ENCODE data around the gene PRDM15.

Gene PRDM15

DNA sequence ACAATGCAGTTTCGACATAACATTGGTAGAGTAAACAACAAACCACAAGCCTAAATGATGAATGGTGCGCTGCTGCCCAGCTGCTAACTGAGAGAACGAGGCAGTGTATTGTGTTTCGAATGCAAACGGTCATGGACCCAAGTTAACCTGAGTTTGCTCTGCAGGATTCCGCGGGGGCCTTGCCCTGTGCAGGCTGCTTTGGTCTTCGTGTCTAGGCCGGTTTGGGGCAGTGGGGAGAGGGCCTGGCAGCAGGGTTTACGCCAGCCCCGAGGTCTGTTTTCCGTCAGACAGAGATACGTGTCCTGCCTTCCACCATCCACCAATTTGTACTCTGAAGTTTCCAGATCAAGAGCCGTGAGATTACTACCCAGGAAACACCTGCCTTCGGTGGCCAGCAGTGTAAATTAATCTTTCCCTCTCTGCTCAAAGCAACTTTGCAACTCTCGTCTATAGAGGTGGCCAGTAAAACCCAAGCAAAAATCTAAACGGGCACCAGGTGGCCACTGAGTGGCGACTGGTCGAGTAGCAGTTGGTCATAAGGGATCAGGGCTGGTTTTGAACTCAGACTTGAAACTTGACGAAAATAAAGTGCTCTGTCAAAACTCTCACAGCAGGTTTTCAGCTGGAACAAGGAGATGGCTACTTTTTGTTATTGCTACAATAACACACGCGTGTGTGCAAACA is 6.3 kb upstream of the PRDM15 start:
- peak; percentile 9 to 55 (median 48) for DNase-seq

DNA sequence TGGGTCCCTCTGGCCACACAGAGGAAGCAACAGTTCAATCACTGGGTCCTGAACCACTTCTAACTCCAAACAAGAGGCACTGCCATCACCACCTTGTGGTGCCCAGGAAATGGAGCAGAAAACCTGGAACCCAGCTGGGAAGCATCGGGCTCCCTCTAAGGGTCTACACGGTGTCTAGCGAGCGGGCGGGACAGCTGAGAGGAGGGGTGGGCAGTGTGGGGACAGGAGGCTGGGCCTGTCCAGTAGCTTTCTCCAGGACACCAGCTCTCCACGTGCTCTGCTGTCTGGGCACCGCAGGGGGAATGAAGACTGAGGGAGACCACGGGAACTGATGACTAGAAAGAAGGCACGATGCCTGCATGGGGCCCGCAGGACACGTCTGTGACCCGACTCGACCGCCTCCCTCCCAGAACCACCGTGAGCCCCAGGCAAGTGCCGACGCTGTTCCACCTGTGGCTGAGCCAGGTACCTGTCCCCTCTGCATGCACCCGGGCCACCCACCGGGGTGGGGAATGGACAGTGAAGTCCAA is 5.4 kb upstream of the PRDM15 start:
- no peak for DNase-seq

DNA sequence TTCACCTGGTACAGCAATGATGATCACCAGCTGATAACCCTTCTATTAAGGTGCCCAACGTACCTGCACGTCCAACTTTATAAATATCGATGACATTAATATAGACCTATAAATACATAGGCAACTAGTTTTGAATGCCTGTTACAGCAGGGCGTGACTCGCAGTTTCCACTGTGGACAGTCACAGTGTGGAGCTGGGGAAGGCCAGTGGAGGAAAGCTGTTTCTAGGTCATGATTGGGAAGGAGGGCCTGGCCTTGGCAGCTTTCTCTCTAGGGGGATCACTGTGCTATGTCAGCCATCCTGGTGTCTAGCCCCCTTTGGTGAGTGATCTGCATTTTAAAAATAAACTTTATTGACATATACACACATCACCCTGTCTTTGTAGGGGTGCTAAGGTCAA is 4.4 kb upstream of the PRDM15 start:
- DNase-seq, result no peak

DNA sequence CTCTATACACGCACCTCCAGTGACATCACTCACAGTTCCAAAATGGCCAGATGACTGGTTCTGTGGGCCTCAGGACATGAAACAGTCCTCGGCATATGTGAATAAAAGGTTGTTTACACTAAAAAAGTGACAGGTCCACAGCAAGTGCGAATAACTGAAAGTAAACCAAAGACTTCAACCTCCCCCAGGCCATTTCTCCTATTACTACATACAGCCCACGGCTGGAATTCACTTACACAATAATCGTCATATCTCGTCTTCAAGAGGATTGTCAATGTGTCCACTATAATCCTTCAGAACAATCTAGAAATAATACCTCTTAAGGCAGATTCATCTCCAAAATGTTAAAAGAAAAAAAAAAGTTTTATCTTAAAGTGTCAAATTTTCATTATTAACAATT is 1.9 kb upstream of the PRDM15 start:
- DNase-seq, result no peak

DNA sequence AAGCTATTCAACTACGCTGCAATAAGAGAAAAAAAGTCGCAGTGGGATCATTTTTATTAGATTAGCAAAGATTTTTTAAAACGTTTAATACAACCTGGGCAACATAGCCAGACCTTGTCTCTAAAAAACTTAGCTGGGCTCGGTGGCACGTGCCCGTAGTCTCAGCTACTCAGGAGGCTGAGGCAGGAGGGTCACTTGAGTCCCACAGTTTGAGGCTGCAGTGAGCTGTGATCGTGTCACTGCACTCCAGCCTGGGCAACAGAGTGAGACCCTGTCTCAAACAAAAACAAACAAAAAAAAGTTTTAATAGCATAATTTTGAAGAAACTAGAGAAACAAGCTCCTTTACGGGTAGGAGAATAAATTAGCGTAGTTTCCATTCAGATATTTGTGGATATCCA is 1.0 kb upstream of the PRDM15 start:
- no peak for DNase-seq

DNA sequence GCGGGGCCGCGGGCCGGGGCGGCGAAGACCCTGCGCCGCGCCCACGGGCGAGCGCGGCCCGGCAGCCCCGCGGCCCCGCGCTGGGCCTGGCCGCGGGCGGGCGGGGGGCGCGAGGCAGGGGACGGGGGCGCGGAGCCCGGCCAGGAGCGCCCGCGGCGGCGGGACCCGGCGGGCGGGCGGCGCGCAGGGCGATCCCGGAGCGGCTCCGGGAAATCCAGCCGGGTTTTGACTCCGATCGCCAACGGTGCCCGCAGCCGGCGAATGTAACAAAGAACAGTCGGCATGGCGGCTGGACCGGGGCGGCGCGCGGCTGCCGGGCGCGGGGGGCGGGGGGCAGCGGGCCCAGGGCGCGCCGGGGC is 334 bp downstream of the PRDM15 start:
- peak; percentile 81 to 93 (median 88) for DNase-seq

DNA sequence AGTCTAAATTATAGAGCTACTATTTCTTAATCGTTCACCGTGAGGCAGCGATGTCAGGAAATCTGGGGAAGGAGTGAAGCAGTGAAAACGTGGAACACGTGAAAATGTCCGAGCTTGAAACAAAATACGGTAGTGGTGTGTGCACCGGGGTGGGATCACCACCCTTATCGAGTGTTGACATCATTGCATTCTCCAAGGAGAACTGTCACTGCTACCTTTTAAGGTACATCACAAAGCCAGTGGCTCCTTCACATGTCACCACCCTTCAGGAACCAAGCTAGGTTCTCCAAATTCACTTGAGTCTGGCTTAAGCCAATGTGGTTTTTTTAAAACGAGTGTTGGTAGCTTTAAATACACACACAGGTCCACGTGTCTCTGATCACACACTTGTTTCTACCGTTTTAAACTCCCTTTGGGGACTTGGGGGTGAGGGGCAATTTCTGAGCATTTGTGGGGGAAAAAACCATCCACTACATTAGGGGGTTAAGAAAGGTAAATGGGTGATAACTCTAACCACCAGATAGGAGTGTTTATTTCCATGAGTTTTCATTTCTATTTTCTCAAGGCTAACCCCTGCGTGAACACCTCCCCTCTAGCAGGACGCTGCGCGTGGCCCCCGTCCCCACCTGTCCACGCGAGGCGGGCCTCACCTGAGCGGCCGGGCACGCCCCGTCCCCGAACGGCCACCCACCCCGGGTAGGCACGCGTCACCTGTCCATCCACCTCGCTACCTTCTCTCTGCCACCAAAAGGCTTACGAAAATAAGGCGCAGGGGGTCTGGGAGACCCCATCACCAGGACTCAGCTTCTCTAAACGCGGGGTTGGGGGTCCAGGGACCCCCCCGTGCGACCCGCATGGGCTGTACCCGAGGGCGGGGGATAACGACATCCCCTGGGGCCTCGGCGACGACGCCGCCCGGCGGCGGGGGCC is 978 bp downstream of the PRDM15 start:
- peak; percentile 57 to 72 (median 71) for DNase-seq

DNA sequence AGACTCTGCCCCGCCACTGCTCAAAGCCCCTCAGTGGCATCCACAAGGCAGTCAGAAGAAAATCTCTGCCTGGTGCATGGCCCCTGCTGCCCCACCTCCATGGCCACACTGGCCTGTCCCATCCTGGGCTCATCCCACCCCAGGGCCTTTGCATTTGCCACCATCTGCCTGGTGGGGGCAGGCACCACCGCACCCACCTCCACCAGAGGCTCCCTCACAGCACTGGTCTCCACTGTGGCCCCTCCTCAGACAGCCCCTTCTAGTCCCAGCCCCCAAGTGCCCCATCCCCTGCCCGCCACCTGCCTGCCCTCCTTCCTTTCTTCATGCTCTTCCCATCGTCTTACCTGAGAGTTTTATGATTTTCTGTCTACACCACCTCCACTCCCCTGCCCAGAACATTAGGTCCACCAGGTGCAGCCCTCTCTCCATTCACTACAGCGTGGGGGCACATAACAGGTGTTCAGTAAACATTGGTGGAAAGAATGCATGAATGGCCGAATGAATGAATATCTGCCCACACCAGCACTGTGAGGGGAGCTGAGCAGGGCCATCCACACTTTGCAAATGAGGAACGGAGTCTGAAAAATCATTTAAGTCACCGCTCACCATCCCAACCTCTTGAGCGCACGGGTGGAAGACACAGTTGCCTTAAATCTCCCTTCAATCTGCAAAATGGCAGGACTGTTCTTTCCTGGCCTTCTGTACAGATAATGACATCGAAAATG is 2.1 kb downstream of the PRDM15 start:
- no peak for DNase-seq

DNA sequence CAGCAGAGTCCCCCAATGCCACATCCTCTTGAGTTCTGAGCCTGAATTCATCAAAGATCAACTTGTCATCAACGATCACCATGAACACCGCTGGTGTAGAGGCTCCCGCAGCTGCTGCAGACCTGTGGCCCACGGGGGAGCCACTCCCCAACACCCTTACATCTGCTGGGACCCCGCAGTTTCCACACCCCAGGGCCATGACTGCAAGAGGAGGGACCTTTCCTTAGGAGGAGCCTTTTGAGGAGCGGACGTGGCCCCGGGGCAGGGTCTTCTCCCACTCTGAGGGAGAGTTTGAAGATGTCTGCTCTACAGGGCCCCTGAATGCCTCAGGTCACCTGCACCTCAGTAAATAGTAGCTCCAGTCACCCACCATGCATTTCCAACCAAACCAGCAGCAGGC is 2.7 kb downstream of the PRDM15 start:
- DNase-seq, result no peak

DNA sequence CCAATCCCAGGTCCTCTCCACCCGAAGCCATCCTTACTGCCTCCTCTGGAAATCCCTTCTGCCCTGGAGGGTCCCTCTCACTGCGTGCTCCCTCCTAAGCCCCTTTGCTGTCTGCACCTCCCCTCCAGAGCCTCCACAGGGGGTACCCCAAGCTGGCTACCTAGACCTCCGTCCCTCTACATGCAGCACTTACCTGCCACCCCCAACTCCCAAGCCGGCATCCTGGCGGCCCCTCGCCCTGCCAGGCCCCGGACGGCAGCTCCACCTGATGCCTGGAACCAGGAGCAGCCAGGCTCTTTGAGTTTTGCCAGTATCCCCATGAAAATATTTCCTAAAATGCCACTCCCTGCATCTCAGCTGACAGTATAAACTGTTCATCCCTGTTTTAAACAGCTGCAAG is 4.1 kb downstream of the PRDM15 start:
- DNase-seq, result no peak

DNA sequence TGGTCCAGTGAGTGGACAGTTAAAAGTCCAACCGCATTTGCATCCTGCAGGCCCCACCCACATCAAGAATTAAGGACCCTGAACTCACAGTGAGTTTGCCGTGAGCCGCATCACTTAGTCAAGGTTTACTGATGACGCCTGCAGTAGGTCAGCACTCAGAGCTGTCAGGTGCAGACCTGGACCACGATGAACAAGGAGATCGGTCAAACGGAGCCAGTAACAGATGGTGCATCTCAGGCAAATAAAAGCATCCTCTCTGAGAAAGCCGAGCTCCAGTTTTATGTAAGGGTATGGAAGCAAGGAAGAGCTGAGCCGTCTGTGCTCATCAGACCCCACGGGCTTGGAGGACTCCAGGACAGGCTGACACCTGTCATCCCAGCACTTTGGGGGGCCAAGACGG is 4.5 kb downstream of the PRDM15 start:
- no peak for DNase-seq

DNA sequence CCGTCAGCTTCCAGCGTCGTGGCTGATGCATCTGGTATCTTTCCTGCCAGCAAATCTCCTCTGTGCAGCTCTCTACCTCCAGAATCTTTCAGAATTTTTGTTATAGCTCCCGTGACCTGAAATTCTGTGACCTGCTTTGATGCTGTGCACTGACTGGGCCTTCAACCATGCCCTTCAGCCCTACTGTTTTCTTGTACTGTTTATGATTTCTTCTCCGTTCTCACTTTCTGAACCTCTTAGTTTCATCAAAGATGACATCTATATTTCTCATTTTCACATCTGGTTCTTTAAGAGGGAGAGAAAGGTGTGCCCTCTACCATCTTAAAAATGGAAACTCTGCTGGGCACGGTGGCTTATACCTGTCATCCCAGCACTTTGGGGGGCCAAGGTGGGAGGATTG is 5.7 kb downstream of the PRDM15 start:
- DNase-seq, result no peak

DNA sequence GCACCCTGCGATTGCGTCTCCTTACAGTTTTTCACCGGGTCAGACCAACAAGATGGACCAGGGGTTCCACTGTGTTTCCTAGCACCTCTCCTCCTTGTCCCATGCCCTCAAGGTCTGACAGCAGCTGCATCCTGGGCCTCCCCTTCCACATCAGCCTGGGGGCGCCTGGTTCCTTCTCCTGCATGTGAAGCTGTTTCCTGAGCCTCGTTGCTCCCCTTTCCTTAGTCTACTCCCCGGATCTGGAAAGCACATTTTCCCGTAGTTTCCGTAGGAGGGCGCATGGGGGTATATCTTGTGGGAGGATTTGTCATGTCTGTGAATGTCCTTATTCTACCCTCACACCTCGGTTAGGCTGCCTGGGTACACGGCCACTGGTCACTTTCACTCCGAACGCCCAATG is 6.1 kb downstream of the PRDM15 start:
- DNase-seq, result no peak

DNA sequence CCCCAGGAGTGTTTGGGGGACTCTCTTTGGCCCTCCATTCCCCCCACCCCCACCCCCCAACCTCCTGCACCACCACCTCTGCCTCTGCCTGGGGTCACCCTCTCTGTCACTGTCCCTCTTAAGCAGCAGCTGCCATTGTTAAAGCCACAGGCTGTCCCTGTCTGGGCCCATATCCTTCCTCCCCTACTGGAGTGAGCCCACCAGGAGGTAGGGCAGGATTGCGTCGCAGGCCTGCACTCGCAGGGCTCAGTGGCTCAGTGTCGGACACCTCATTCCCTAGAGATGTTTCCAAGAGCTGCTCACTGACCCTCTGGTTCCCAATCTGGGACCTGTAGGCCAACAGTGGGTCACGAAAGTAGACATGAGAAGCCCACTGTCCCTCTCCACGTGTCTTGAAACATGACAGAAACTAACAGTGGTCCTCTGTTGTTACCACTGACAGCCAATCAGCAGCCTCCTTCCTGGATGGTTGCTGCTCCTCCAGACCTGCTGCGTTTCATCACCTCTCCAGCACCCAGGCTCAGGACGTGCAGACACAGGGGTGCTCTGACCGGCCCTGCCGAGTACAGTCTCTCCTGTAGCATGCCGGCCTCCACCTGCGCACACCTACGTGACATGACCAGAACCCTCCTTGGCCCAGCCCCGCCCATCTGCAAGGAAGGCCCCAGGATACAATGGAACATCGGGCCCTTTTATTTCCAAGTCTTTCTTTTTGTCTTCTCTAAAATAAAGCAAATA is 7.7 kb downstream of the PRDM15 start:
- DNase-seq, result no peak

DNA sequence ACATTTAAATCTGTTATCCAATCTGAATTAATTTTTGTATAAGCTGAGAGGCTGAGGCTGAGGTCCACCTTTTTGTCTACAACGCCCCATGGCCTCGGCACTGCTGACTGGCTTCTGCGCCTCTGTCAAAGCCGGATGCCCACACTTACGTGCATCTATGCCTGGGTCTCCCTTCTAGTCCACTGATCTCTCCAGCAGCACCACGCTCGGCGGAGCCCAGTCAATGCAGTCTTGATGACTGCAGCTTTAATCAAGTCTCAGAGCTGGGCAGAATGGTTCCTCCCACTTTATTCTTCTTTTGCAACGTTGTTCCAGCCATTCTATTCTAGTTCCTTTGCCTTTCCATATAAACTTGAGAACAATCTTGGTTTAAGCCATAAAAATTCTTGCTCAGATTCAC is 9.4 kb downstream of the PRDM15 start:
- DNase-seq, result no peak

DNA sequence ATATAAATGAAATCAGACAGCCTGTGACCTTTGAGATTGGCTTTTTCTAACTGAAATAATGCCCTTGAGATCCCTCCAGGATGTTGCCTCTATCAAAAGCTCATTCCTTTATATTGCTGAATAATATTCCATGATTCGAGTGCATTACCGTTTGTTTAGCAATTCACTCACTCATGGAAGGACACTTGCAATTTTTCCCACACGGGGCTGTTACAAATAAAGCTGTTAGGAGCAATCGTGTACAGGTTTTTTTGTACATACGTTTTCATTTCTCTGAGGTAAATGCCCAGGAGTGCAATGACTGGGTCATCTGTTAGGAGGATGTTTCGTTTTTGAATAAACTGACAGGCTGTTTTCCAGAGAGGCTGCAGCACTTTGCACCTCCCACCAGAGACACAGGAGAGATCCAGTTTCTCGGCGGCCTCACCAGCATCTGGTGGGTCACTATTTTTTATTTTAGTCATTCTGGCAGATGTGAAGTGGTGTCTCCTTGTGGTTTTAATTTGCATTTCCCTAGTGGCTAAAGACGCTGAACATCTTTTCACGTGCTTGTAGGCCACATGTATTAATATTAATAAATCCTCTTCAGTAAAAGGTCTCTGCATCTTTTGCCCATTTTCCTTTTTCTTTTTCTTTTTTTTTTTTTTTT is 11.0 kb downstream of the PRDM15 start:
- peak in 1 of 3 experiments; percentile 63 for DNase-seq

DNA sequence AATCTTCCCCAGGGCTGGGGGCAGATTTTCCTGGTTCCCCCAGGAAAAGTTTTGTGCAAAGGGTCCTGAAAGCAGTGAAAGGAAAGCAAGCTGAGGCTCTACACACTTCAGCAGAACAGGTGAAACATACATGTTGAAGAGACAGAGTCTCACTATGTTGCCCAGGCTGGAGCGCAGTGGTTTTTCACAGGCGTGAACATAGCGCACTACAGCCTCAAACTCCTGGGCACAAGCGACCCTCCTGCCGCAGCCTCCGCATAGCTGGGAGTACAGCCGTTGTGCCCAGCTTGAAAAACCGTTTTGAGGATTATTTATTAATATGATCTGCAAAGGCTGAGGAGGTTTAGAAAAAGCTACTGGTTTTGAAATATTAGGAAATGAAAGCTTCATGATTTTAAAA is 11.8 kb downstream of the PRDM15 start:
- DNase-seq, result no peak

DNA sequence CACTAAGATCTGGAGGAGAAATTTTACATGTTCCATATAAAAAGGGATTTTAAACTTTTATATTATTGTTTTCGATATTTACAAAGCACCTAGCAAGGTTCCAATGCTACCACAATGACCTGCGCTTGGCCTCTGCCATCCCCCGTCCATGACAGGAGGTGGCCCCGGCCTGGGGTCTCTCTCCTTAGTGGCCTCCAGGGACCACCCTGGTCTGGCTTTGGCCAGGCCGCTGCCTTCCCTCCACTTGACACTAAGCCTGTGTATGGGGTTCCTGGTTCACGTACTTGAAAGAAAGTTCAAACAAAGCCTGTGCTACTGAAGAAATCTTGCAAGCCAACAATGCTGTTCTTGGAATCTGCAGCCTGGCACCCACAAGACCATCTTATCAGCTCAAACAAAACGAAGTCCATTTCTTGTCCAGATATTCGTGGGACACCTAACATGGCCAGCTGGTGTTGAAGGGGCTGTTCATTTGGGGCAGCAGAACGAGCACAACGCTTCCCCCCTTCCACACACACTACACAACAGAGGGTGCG is 12.8 kb downstream of the PRDM15 start:
- DNase-seq, result no peak

DNA sequence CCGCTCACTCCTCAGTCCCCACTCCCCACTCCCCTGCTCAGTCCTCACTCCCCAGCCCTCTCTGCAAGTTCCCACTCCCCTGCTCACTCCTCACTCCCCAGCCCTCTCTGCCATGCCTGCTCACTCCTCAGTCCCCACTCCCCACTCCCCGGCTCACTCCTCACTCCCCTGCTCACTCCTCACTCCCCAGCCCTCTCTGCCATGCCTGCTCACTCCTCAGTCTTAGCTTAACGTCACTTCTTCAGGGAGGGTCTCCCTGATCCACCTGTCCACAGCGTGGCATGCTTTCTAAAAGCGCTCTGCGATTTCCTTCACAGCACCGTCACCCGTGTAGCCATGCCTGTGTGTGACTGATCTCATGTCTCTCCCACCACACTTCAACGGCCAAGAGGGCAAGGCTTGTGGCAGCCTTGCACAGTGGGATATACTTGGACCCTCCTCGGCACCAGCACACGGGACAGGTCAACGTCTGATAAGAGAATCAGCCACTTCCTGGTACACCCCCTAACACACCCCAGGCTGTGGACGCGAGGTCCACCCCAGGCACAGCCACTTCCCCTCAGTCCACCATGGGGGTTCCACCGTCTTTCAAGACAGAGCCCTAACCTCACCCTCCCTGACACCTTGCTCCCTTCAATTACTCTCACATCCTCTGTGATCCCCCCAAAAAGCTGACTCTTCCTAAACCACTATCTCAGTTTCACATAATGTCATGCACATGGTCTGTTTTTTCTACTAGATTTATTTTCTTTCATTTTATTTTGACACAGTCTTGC is 14.0 kb downstream of the PRDM15 start:
- no peak for DNase-seq

DNA sequence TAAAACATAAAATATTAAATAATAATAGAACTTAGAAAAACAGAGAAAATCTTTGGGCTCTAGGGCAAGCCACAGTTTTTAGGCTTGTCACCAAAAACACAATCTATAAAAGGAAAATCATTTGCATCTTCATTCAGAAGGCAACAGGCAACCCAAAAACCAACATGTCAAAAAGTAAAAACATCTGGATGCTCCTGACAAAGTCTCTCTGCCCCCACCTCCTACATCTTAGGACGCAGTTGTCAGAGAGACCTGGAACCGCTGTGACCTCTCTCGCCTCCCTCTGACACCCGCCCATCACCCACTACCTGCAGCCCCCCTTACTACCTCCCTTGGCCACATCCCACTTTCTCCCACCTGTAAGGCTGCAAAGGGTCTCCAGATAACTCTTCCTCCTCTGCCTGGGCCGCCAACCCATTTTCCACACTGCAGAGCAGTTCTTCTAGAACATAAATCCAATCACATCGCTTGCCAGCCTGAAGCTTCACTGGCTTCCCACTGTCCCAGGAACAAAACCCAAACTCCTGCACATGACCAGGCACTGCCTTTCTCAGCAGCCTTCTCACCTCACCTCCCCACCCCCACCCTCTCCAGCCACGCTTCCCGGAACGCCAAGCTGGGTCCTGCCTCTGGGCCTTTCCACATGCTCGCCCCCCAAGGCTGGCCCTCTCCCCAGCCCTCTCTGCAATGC is 14.7 kb downstream of the PRDM15 start:
- no peak for DNase-seq

DNA sequence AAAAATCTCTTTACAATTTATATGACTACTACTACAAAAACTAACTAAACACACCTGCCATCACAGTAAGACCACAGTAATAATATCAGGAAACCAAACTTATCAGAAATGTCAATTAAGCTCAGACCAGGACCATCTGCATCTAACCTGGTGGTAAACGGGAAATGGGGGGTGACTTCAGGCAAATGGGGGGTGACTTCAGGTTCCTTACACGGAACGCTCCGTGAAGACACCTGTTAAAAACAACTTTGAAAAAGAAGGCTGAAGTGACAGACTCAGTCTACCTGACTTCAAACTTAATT is 15.8 kb downstream of the PRDM15 start:
- DNase-seq, result no peak
